SU-DHL-6 (cell line): ENCODE measurements around the gene DCLK3.
A peak's percentile ranks its signal among the peaks of the same experiment; 100 is the strongest.

Source experiments
- H2AFZ ChIP-seq: fragments of 200-600 bp; sonication (generic); 2 replicates; pipeline ENCODE4 v1.6.1; 2014; ENCODE audit warnings: low read depth, mild to moderate bottlenecking, moderate library complexity, mixed read lengths, antibody characterized with exemption, low read length; ENCODE audit not compliant: severe bottlenecking
- H3F3A ChIP-seq: fragments of 200-600 bp; shearing (Covaris generic); 2 replicates; pipeline ENCODE4 v1.6.0; 2016; ENCODE audit warnings: antibody characterized with exemption, mild to moderate bottlenecking; ENCODE audit not compliant: insufficient read depth
- H3K27ac ChIP-seq: fragments of 200-600 bp; sonication (generic); 2 replicates; pipeline ENCODE4 v1.5.1; 2016; ENCODE audit warnings: low read depth, mild to moderate bottlenecking, low read length, moderate library complexity, mixed read lengths
- H3K27me3 ChIP-seq: fragments of 200-600 bp; sonication (generic), shearing (Covaris generic); 2 replicates; pipeline ENCODE4 v1.6.0; 2014; ENCODE audit warnings: mild to moderate bottlenecking, low read length
- H3K36me3 ChIP-seq: fragments of 200-600 bp; sonication (generic); 2 replicates; pipeline ENCODE4 v1.6.1; 2014; ENCODE audit warnings: mild to moderate bottlenecking, low read length, mixed read lengths
- H3K4me2 ChIP-seq: fragments of 300-600, 200-600 bp; shearing (Covaris generic), sonication (generic); 2 replicates; pipeline ENCODE4 v1.6.0; 2014; ENCODE audit warnings: low read length, low read depth, mild to moderate bottlenecking; ENCODE audit not compliant: poor library complexity, severe bottlenecking
- H3K4me3 ChIP-seq: fragments of 200-600 bp; sonication (generic); 2 replicates; pipeline ENCODE4 v1.5.1; 2014; ENCODE audit warnings: antibody characterized with exemption, low read length, mild to moderate bottlenecking, mixed read lengths; ENCODE audit not compliant: insufficient read depth, poor library complexity, severe bottlenecking
- H3K79me2 ChIP-seq: fragments of 200-600 bp; sonication (generic); 2 replicates; pipeline ENCODE4 v1.6.1; 2014; ENCODE audit warnings: mild to moderate bottlenecking, low read length, moderate library complexity; ENCODE audit not compliant: insufficient read depth
- H3K9ac ChIP-seq: fragments of 200-600 bp; sonication (generic); 2 replicates; pipeline ENCODE4 v1.7.0; 2014; ENCODE audit warnings: mild to moderate bottlenecking, low read length
- H3K9me2 ChIP-seq: fragments of 200-600 bp; sonication (generic); replicated peaks from 2 replicates; pipeline ENCODE4 v1.6.1; 2014; ENCODE audit warnings: low read length; ENCODE audit not compliant: insufficient read depth
- H3K9me3 ChIP-seq: fragments of 200-600 bp; sonication (generic); 2 replicates; pipeline ENCODE4 v1.6.1; 2014; ENCODE audit warnings: low read length, mixed read lengths; ENCODE audit not compliant: insufficient read depth
- H4K20me1 ChIP-seq: fragments of 200-600 bp; sonication (generic); 2 replicates; pipeline ENCODE4 v1.6.1; 2014; ENCODE audit warnings: low read depth, mild to moderate bottlenecking, antibody characterized with exemption, low read length, moderate library complexity, mixed read lengths
- EZH2phosphoT487 ChIP-seq: fragments of 200-600 bp; sonication (generic), shearing (Covaris generic); conservative IDR thresholded peaks from 2 replicates; pipeline ENCODE4 v1.6.1; 2018; ENCODE audit warnings: mild to moderate bottlenecking, antibody characterized with exemption, low read length, moderate library complexity, mixed read lengths
- TF ChIP-seq, protein P1 (sequence below): fragments of 200-600 bp; sonication (generic); IDR thresholded peaks from one replicate; pipeline ENCODE4 v1.5.1; 2017; ENCODE audit warnings: antibody characterized with exemption, mild to moderate bottlenecking, low read length, moderate library complexity; ENCODE audit not compliant: insufficient read depth, poor library complexity, severe bottlenecking

DCLK3 gene

DNA sequence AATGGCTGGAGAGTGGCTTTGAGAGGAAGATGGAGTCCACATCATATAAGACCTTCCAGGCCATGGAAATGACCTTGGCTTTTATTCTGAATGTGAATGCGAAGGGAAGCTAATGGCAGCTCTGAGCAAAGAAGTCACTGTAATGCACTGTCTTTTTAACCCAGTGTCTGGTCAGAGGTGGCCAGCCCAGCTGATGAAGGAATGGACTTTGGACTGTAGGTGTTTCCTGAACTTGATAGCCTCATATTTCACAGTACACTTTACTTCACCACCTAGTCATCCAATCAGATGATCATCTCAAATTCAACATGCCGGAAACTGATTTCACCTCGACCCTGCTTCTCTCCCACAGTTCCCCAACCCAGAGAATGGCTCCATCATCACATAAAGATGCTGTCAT lies 33.4 kb downstream of the DCLK3 start:
- Histone ChIP-seq H3K4me3 (no peak overlapping the region), H3K36me3 (no peaks in the 10 kb centered on the region), H3K9ac (no peak overlapping the region), H3K9me2 (no peaks in the 10 kb centered on the region), H4K20me1 (no peaks in the 10 kb centered on the region), H3K9me3 (no peaks in the 10 kb centered on the region), H3F3A (no peaks in the 10 kb centered on the region), H3K27ac (no peak overlapping the region), H3K27me3 (no peaks in the 10 kb centered on the region), H3K4me2 (no peak overlapping the region), H3K79me2 (no peaks in the 10 kb centered on the region), H2AFZ (no peak overlapping the region)
- TF ChIP-seq, protein P1, sequence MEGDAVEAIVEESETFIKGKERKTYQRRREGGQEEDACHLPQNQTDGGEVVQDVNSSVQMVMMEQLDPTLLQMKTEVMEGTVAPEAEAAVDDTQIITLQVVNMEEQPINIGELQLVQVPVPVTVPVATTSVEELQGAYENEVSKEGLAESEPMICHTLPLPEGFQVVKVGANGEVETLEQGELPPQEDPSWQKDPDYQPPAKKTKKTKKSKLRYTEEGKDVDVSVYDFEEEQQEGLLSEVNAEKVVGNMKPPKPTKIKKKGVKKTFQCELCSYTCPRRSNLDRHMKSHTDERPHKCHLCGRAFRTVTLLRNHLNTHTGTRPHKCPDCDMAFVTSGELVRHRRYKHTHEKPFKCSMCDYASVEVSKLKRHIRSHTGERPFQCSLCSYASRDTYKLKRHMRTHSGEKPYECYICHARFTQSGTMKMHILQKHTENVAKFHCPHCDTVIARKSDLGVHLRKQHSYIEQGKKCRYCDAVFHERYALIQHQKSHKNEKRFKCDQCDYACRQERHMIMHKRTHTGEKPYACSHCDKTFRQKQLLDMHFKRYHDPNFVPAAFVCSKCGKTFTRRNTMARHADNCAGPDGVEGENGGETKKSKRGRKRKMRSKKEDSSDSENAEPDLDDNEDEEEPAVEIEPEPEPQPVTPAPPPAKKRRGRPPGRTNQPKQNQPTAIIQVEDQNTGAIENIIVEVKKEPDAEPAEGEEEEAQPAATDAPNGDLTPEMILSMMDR: no peak
- no peak for TF ChIP-seq EZH2phosphoT487

DNA sequence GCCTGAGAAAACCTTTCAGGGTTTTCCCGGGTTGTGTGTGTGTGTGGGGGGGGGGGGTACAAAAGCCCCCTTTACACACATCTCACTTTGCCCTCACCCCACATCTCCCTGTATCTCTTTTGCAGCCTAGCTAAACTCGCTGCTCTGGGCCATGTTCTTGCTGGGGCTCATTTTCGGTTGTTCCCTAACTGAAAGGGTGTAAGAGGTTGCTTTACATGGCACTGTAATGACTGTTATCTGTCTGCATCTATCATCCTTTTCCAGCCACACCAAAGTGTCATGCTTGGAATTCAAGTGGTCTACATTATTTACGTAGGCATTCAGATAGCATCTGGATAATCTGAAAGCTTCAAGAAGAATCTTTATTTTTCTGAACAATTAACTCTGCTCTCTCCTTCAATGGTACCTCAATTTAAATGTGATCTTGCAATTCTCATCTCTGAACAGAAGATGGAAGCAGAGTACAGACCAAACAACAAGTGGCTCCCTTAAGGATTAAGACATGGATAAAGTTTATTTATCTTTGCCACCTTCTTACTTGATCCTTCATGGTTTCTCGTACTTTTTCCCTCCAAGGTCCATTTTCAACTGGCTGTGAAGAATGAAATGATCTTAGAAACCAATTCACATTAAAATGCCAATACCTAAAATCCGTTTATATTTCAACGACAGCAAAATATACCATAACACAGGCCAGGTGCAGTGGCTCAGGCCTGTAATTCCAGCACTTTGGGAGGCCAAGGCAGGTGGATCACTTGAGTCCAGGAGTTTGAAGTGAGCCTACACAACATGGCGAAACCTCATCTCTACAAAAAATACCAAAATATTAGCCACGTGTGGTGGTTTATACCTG lies 34.9 kb downstream of the DCLK3 start:
- Histone ChIP-seq H3K9me3 (no peaks in the 10 kb centered on the region), H3K9ac (no peak overlapping the region)
- TF ChIP-seq, protein P1: peak; percentile 46
- no peak for TF ChIP-seq EZH2phosphoT487

DNA sequence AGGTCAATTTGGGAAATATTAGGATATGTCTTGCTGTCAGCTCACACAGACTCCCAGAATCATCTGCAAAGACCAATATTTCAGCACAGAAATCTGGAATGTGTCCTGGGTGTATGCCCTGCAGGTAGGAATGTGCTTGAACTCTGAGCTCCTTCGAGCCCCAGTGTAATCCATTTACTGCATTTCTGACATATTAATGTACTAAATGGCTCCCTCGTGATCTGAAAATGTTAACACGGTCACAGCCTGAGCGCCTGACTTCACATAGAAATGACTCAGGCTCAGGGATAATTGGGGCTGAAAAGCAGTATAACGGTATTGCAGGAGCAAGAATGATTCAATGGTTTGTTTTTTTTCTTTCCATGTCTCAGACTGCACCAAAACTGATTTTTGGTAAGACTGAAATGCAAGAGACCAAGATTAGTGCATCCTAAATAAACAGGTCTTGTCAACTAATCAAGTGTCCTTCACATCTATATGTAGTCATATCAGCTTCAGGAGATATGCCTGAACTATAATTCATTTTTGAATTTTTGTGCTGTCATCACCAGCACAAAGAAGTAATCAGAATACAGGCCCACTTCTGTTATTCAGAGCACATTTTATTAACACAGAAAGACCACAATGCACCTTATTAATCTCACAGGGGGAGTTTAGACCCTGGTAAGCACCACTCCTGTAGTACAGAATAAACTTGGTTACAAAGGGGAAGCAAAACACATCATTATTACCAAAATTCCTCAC lies 49.8 kb downstream of the DCLK3 start:
- H3K9me3 ChIP-seq: no peaks in the 10 kb centered on the region
- no peak overlapping the region for H3K9ac ChIP-seq
- no peak overlapping the region for H3K27ac ChIP-seq
- H3K36me3 ChIP-seq: no peaks in the 10 kb centered on the region
- no peak overlapping the region for H3K4me3 ChIP-seq
- H3K27me3 ChIP-seq: no peaks in the 10 kb centered on the region
- no peaks in the 10 kb centered on the region for H3K79me2 ChIP-seq
- TF ChIP-seq, protein P1: no peak
- no peak for TF ChIP-seq EZH2phosphoT487
- H3F3A ChIP-seq: no peaks in the 10 kb centered on the region
- no peaks in the 10 kb centered on the region for H4K20me1 ChIP-seq
- no peaks in the 10 kb centered on the region for H3K9me2 ChIP-seq
- no peak overlapping the region for H2AFZ ChIP-seq
- no peak overlapping the region for H3K4me2 ChIP-seq

More for the DNA sequence above, 34.9 kb downstream of the DCLK3 start:
- Histone ChIP-seq H3K27me3 (no peaks in the 10 kb centered on the region), H3K4me2 (no peak overlapping the region), H3K36me3 (no peaks in the 10 kb centered on the region), H3F3A (no peaks in the 10 kb centered on the region), H2AFZ (no peak overlapping the region), H3K27ac (no peak overlapping the region), H3K4me3 (no peak overlapping the region), H3K9me2 (no peaks in the 10 kb centered on the region), H4K20me1 (no peaks in the 10 kb centered on the region), H3K79me2 (no peaks in the 10 kb centered on the region)
